HG03175 (cell line): ENCODE results near the gene AADACL4.
"Not testable (repeated sequence)": the region's sequence is repeated elsewhere in the genome, so short reads cannot be mapped to it uniquely, and the experiment has no call there.

Experiments
- ATAC-seq: cut with Tn5 transposase; IDR thresholded peaks from one replicate; pipeline ENCODE4 v1.9.1; 2021; ENCODE audit warnings: mild to moderate bottlenecking, moderate library complexity; ENCODE audit not compliant: unreplicated experiment

The AADACL4 gene

GRCh38 chr1:12657885-12658512 lies 14.1 kb downstream of the AADACL4 start:
- ATAC-seq = not testable (repeated sequence)

GRCh38 chr1:12658531-12659453 lies 14.9 kb downstream of the AADACL4 start:
- peak; percentile 63 for ATAC-seq

- no peak for ATAC-seq
Observed at GRCh38 chr1:12661606-12662219, 17.8 kb downstream of the AADACL4 start.

- no peak for ATAC-seq
Observed at GRCh38 chr1:12662556-12662955, 18.7 kb downstream of the AADACL4 start.

GRCh38 chr1:12665511-12665910 lies 21.6 kb downstream of the AADACL4 start:
- no peak for ATAC-seq

- no peak for ATAC-seq
Observed at GRCh38 chr1:12666141-12666735, 22.4 kb downstream of the AADACL4 start.

GRCh38 chr1:12669529-12670068 lies 25.7 kb downstream of the AADACL4 start:
- no peak for ATAC-seq

- no peak for ATAC-seq
Observed at GRCh38 chr1:12674358-12674757, 30.5 kb downstream of the AADACL4 start.

GRCh38 chr1:12676122-12676521 lies 32.2 kb downstream of the AADACL4 start:
- ATAC-seq = not testable (repeated sequence)

- no peak for ATAC-seq
Observed at GRCh38 chr1:12677565-12677964, 33.7 kb downstream of the AADACL4 start.

GRCh38 chr1:12678350-12678749 lies 34.5 kb downstream of the AADACL4 start:
- ATAC-seq = no peak

- ATAC-seq = no peak
Observed at GRCh38 chr1:12678820-12679219, 34.9 kb downstream of the AADACL4 start.

GRCh38 chr1:12690156-12690555 lies 46.3 kb downstream of the AADACL4 start:
- no peak for ATAC-seq

GRCh38 chr1:12692967-12693782 lies 49.3 kb downstream of the AADACL4 start:
- no peak for ATAC-seq

GRCh38 chr1:12696658-12697057 lies 52.8 kb downstream of the AADACL4 start:
- ATAC-seq = no peak

GRCh38 chr1:12697397-12697796 lies 53.5 kb downstream of the AADACL4 start:
- no peak for ATAC-seq

- no peak for ATAC-seq
Observed at GRCh38 chr1:12703821-12704451, 60.1 kb downstream of the AADACL4 start.

GRCh38 chr1:12706061-12706460 lies 62.2 kb downstream of the AADACL4 start:
- no peak for ATAC-seq

- no peak for ATAC-seq
Observed at GRCh38 chr1:12708396-12709090, 64.7 kb downstream of the AADACL4 start.
